Heart right ventricle (tissue), 16 donors: Measurements from ENCODE around the gene CAPN13. TPM values are rescaled to one million over a fixed set of nuclear protein-coding genes. Genes with fewer than 3 reads are reported as not detected.

Experiments
- ATAC-seq, 8 donors: fragments of 200-7000 bp; cut with Tn5 transposase; one replicate each; pipeline ENCODE4 v1.9.1; 2020; ENCODE audit warnings: mild to moderate bottlenecking in 8 of 8, moderate library complexity in 8 of 8, moderate number of reproducible peaks in 1 of 8
- DNase-seq, 2 donors: peaks; one replicate each; pipeline ENCODE4 v3.0.0-alpha.2; 2020
- H3K27ac ChIP-seq, 10 donors: fragments of 200-600 bp; sonication (generic) in 2 of 10; one replicate each; pipeline versions ENCODE4 v1.5.0 to v1.8.0; 2020 to 2022; ENCODE audit warnings: mild to moderate bottlenecking in 3 of 10
- H3K27me3 ChIP-seq, 7 donors: fragments of 200-600 bp; one replicate each; pipeline ENCODE4 v1.8.0; 2021 to 2022; ENCODE audit warnings: mild to moderate bottlenecking in 2 of 7
- H3K36me3 ChIP-seq, 9 donors: fragments of 200-600 bp; sonication (generic) in 1 of 9; one replicate each; pipeline versions ENCODE4 v1.5.0 to v1.8.0; 2020 to 2022; ENCODE audit warnings: mild to moderate bottlenecking in 2 of 9
- H3K4me1 ChIP-seq, 9 donors: fragments of 200-600 bp; sonication (generic) in 1 of 9; one replicate each; pipeline versions ENCODE4 v1.5.0 to v1.8.0; 2020 to 2022; ENCODE audit warnings: mild to moderate bottlenecking in 4 of 9
- H3K4me3 ChIP-seq, 10 donors: fragments of 200-600 bp; sonication (generic) in 2 of 10; one replicate each; pipeline versions ENCODE4 v1.5.0 to v1.8.0; 2020 to 2022; ENCODE audit warnings: mild to moderate bottlenecking in 7 of 10, moderate library complexity in 2 of 10
- H3K9me3 ChIP-seq, 11 donors: fragments of 200-600 bp in 10 of 11; sonication (generic) in 2 of 11; one replicate each; pipeline versions ENCODE4 v1.5.0 to v1.8.0; 2013 to 2022; ENCODE audit warnings: mild to moderate bottlenecking in 2 of 11, control low read depth in 1 of 11, moderate library complexity in 1 of 11
- WGBS, 2 donors: extraction: QIAGEN DNeasy Blood & Tissue Kit; methylation state at CpG; one replicate each; pipeline ENCODE4 v1.1.7; 2013; ENCODE audit warnings: inconsistent platforms in 1 of 2; 5-methylcytosine and 5-hydroxymethylcytosine counted together
- intact Hi-C, 10 donors: fragments of 100-400 bp; cut with DNase I; formaldehyde crosslinking; loops; one replicate each; pipeline versions ENCODE4 v1.11.1 to v1.14.2; 2022
- polyA plus RNA-seq, 2 donors: library from polyadenylated mRNA; stranded (reverse); fragments of 200-250 nt; gene quantifications; one replicate each; pipeline ENCODE4 v1.2.3, GENCODE V29; 2013
- total RNA-seq, 10 donors: library from RNA; stranded (reverse); fragmentation: NEBNext Ultra II Directional in 3 of 10; extraction: Animal tissue kit (Norgen Biotek cat#: 25700) in 3 of 10; gene quantifications; one replicate each; pipeline versions ENCODE4 v1.2.1 to v1.2.4, GENCODE V29; 2021 to 2023
- TF ChIP-seq, protein P1 (sequence below), 9 donors: fragments of 200-600 bp; sonication (generic) in 2 of 9; IDR thresholded peaks; one replicate each; pipeline versions ENCODE4 v1.5.0 to v1.8.0; 2021 to 2022; ENCODE audit warnings: antibody characterized with exemption in 9 of 9, mild to moderate bottlenecking in 5 of 9, moderate library complexity in 1 of 9
- donor health status: Arrhythmogenic right ventricular cardiomyopathy.
- donor health status: ischemic (EF 13 %, LVEDD 7.1; RV severe dilation, severe dysfunction).
- donor health status: healthy with polysubstance abuse.
- donor health status: DM: no; HTN: yes; CAD: no.
- donor health status: DM: no; HTN: no; CAD: no.
- donor health status: ischemic (EF 25% LVEDD 6.9; RV normal size, moderate dysfunction).
- donor health status: ischemic (EF 25% LVEDD 5.7; RV mildly dilated, moderate dysfunction).
- donor health status: healthy.
- donor health status: DM: yes; HTN: yes; CAD: no.
- donor health status: Ischemic cardiomyopathy.
- donor health status: ischemic (EF 35%, LVEDD 5.7; RV mildly dilated, moderate dysfunction).
- donor health status: nonischemic (EF 11% LVEDD 7.7; RV severe dilation, severe dysfunction).
- donor health status: DM: yes; HTN: yes; CAD: no.
- donor health status: PGD.
- donor health status: ischemic (EF 29% LVEDD 5.4; RV normal size, mild dysfunction).
- donor health status: nonischemic (EF 23%, LVEDD 6.1; RV moderate dilation, normal function).

Gene CAPN13
- total and polyA plus RNA-seq, 12 donors = 0.09 TPM; not detected in 11

DNA sequence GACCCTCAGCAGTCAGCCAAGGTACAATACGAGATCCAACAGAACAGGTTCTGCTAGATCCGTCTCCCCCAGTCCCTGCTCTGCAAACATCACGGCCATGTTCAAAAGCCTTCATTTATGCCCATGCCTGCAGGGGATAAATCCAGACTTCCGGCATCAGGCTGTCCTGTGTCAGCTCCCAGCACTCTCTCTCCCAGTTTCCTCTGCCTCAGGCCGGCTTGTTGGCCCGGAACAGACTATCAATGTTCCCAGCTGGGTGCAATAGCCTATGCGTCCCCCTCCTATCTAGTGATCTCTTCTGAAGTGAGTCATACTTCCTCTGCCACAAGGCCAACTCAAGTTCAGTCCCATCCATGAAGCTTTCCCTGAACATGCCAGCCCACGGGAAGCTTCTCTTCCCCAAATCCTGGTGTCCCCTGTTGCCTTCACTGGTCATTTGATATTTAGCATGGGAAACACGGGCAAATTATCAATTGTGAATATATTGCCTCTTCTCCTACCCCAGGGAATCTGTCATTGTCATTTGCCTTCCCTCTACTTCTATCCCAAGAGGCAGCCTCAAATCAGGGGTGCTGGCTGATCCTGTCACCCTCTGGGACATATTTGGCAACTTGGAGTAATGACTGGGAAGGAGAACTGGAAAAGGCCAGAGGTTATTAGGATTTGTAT is 51.1 kb downstream of the CAPN13 start:
- DNase-seq (no peak), ATAC-seq (no peak)
- H3K4me3 ChIP-seq = no peak overlapping the region
- H3K9me3 ChIP-seq = no peaks in the 10 kb centered on the region
- H3K27ac ChIP-seq = no peak overlapping the region
- WGBS, 2 donors = 36 to 54% methylated on average over 9 of the region's 9 CpGs
- TF ChIP-seq, protein P1, sequence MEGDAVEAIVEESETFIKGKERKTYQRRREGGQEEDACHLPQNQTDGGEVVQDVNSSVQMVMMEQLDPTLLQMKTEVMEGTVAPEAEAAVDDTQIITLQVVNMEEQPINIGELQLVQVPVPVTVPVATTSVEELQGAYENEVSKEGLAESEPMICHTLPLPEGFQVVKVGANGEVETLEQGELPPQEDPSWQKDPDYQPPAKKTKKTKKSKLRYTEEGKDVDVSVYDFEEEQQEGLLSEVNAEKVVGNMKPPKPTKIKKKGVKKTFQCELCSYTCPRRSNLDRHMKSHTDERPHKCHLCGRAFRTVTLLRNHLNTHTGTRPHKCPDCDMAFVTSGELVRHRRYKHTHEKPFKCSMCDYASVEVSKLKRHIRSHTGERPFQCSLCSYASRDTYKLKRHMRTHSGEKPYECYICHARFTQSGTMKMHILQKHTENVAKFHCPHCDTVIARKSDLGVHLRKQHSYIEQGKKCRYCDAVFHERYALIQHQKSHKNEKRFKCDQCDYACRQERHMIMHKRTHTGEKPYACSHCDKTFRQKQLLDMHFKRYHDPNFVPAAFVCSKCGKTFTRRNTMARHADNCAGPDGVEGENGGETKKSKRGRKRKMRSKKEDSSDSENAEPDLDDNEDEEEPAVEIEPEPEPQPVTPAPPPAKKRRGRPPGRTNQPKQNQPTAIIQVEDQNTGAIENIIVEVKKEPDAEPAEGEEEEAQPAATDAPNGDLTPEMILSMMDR (IDR thresholded peaks at IDR 0.05) = no peak
- no peaks in the 10 kb centered on the region for H3K4me1 ChIP-seq
- H3K27me3 ChIP-seq = peaks cover 0 to 67% (median 39%) of the 10 kb centered on the region in 7 donors
- intact Hi-C loops = no loop called here
- H3K36me3 ChIP-seq = no peaks in the 10 kb centered on the region

DNA sequence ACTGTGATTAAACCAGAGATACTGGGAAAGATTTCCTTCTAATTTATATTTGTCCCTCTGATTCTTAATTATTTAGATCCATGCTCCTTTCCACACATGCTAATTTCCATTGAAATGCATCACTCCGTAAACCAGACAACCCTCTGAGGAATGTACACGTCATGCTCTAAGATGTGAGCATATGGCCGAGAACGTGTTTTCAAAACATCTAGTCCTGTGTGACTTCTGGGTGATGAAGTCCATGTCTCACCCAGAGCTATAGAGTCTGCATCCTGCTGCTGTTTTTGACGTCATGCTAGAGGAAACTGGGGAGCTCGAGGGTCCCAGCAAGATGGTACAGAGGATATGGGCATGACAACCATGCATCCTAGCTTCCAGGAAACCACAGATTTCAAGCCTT is 53.6 kb downstream of the CAPN13 start:
- Histone ChIP-seq H3K4me3 (no peak overlapping the region), H3K27me3 (peaks cover 0 to 69% (median 42%) of the 10 kb centered on the region in 7 donors), H3K27ac (no peak overlapping the region), H3K4me1 (no peaks in the 10 kb centered on the region), H3K9me3 (no peaks in the 10 kb centered on the region), H3K36me3 (no peaks in the 10 kb centered on the region)
- WGBS, 2 donors = 64 to 73% methylated on average over 6 of the region's 6 CpGs
- TF ChIP-seq, protein P1 (IDR thresholded peaks at IDR 0.05) = no peak
- ATAC-seq (no peak), DNase-seq (no peak)
- intact Hi-C loops = no loop called here

DNA sequence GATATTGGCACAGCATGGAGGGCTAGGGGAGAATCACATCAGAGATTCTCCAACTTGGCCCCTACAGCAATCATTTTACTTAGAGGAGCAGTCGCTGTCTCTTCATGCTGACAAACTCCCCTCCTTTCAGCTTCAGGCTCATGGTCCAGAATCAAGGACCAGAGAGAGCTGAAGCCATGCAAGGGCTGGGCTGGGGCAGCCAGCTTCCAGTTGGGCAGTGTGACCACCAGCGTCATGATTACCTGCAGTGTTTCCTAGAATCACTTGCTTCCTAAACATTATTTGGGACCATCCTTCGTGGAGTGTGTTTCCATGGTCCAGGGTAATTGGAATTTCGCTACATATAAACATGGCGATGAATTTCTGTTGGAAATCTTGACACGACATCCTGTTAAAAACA is 54.4 kb downstream of the CAPN13 start:
- H3K4me1 ChIP-seq = no peaks in the 10 kb centered on the region
- ATAC-seq (no peak), DNase-seq (no peak)
- no peak overlapping the region for H3K4me3 ChIP-seq
- H3K27ac ChIP-seq = no peak overlapping the region
- WGBS, 2 donors = 79 to 81% methylated on average over 6 of the region's 6 CpGs
- TF ChIP-seq, protein P1 (IDR thresholded peaks at IDR 0.05) = no peak
- peaks cover 0 to 67% (median 40%) of the 10 kb centered on the region in 7 donors for H3K27me3 ChIP-seq
- H3K9me3 ChIP-seq = no peaks in the 10 kb centered on the region
- no peaks in the 10 kb centered on the region for H3K36me3 ChIP-seq
- intact Hi-C loops = no loop called here

DNA sequence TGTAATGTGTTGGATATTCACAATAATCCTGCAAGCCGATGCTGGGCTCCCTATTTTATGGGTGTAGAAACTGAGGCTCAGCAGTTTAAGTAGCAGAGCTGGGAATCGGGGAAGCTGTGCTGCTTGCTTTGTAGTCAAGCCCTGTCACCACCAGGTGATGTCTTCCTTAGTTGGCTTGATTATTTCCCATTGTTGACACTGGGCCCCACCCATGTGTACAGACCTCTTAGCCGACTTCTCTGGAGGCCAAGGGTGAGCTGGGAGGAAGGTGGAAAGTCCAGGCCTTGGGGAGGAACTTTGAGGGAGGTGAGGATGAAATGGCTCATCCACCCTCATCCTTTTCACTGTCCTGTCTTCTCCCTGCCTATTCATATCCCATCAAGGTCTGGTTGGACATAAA is 60.0 kb downstream of the CAPN13 start:
- H3K4me3 ChIP-seq = no peak overlapping the region
- no peak overlapping the region for H3K27ac ChIP-seq
- H3K27me3 ChIP-seq = peaks cover 0 to 18% (median 7%) of the 10 kb centered on the region in 7 donors
- H3K9me3 ChIP-seq = no peaks in the 10 kb centered on the region
- TF ChIP-seq, protein P1 (IDR thresholded peaks at IDR 0.05) = no peak
- DNase-seq (no peak), ATAC-seq (no peak)
- H3K36me3 ChIP-seq = no peaks in the 10 kb centered on the region
- H3K4me1 ChIP-seq = no peaks in the 10 kb centered on the region
- 83 to 86% methylated on average over 3 of the region's 3 CpGs for WGBS, 2 donors
- intact Hi-C loops = no loop called here
